ENCODE data around the gene PKIG.
"Not testable (repeated sequence)": the region's sequence is repeated elsewhere in the genome, so short reads cannot be mapped to it uniquely, and the experiment has no call there.

Gene PKIG

DNA sequence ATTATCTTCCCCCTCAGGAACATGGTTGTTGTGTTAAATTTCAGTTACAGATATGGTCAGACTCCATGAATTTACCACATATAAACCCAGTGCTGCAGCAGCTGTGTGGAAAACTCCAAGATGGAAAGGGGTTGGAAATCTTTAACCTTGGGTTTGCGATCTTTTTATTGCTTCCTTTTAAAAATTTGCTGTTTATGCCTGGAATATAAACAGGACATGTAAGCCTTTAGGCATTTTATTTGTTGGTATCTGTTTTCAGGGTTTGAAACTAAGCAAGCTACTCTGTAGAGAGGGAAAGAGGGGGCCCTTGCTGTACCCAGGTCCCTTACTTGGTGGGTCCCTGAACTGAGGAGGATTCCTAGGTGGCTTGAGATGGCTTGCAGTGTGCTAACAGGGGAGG, 778 bp downstream of the PKIG start:
- CTCF ChIA-PET, result interaction anchor here (1.0 to 1.5 kb wide), 5 partner anchors 10 to 199 kb away, joined by 3 to 5 read pairs (median 4); no protein-coding TSS in a partner anchor
- DNase-seq (ENCODE audit: low read depth, low spot score), result no peak
- POLR2A ChIA-PET, result interaction anchor here (1.4 kb wide), 1 partner anchor 10 kb away, joined by 7 read pairs; no protein-coding TSS in a partner anchor
- TF ChIP-seq, protein P1, sequence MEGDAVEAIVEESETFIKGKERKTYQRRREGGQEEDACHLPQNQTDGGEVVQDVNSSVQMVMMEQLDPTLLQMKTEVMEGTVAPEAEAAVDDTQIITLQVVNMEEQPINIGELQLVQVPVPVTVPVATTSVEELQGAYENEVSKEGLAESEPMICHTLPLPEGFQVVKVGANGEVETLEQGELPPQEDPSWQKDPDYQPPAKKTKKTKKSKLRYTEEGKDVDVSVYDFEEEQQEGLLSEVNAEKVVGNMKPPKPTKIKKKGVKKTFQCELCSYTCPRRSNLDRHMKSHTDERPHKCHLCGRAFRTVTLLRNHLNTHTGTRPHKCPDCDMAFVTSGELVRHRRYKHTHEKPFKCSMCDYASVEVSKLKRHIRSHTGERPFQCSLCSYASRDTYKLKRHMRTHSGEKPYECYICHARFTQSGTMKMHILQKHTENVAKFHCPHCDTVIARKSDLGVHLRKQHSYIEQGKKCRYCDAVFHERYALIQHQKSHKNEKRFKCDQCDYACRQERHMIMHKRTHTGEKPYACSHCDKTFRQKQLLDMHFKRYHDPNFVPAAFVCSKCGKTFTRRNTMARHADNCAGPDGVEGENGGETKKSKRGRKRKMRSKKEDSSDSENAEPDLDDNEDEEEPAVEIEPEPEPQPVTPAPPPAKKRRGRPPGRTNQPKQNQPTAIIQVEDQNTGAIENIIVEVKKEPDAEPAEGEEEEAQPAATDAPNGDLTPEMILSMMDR (IDR thresholded peaks at IDR 0.05; ENCODE audit: insufficient read depth, low read length, missing control alignments), result no peak
- H3K4me3 ChIP-seq (ENCODE audit: low read depth, low read length), result peak overlapping the region; percentile 60

DNA sequence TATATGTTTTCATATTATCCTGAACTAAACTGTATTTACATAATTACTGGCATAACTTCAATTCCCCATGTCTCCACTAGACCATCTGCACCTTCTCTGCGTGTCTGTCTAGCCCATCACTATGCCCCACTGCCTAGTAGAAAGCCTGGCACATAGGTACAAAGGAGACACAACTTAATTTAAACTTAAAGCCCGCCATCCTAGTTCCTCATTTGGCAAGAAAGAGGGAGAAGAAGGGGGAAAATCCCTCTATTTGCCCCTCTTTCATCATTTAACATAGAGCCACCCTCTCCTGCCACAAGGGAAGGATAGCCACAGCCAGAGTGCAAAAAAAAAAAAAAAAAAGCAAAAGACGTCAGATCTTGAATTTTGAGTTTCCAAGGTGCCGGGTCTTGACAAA, 1.8 kb downstream of the PKIG start:
- TF ChIP-seq, protein P1 (IDR thresholded peaks at IDR 0.05; ENCODE audit: insufficient read depth, low read length, missing control alignments), result no peak
- CTCF ChIA-PET, result no interaction called here
- DNase-seq (ENCODE audit: low read depth, low spot score), result no peak
- peak overlapping the region; percentile 2; the same call in 1 of the 2 replicates for H3K4me3 ChIP-seq (ENCODE audit: low read depth, low read length)
- POLR2A ChIA-PET, result no interaction called here

DNA sequence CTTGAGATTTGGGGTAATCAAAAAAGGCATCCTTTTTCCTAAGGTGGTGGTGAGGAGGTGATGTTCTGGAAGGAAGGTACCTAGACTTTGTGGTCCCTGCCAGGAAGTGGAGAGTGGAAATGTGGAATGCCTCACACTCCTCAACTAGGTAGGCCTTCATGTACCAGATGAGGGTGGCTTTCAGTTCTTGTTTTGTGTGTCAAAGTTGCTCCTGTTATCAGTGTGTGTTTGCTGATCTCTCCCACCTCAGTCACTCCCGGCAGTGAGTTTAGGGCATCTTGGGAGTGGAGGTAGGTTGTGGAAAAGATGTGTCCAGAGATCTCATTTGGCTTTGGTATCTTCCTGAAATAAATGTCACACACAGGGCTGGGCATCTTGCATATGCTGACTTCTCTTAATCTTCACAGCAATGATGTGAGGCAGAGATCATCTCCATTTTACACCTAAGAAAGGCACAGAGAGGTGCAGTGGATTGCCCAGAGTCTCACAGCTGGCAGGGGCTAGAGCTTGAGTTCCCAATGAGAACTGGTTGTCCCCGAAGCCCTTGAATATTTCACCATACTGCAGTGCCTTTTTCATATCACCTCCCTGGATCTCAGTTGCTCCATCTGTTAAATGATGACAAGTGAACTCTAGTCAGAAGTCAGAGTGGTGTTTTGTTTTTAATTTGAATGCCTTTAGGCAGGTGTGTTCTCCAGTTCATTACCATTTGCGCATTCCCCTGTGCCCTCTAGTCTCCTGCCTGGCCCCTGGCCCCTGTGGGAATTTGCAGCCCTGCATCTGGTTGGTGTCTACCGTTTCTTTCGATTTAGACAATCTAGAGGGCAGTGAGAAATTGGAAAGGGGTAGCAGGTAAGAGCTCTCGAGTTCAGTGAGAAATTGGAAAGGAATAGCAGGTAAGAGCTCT, 2.9 kb downstream of the PKIG start:
- H3K4me3 ChIP-seq (ENCODE audit: low read depth, low read length), result no peak overlapping the region
- no peak for DNase-seq (ENCODE audit: low read depth, low spot score)
- CTCF ChIA-PET, result interaction anchor here (0.8 kb wide), 1 partner anchor 42 kb away, joined by 3 read pairs; no protein-coding TSS in a partner anchor
- TF ChIP-seq, protein P1 (IDR thresholded peaks at IDR 0.05; ENCODE audit: insufficient read depth, low read length, missing control alignments), result no peak
- POLR2A ChIA-PET, result no interaction called here

DNA sequence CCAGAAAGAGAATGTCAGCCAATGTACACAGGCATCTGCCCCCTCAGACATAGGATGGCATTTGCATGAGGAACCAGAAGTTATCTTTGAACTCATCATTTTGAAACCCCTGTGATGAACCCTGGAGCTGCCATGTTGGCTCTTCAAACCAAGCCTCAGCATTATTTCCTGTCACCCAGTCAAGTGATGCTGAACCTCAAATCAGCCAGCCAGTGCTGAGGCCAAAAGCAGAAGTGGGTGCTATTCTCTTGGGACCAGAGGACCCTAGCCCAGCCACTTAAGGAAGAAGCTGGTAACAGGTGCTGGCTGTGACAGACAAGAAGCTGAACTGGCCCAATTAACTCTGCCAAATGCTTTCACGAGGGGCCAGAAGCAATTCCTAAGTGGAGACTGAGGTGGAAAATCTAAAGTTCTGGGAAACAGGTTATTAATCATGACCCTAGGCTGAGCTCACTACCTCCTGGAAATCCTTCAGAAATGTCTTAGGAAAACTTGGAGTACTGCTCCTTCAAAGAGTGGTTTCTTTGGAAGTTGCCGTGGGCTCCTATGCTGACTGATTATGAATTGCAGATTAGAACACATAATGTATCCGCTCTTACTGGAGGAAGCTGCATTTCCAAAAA, 4.0 kb downstream of the PKIG start:
- TF ChIP-seq, protein P1 (IDR thresholded peaks at IDR 0.05; ENCODE audit: insufficient read depth, low read length, missing control alignments), result no peak
- no peak overlapping the region for H3K4me3 ChIP-seq (ENCODE audit: low read depth, low read length)
- ChIA-PET CTCF (interaction anchor here (0.8 to 1.9 kb wide), 3 partner anchors 9 to 43 kb away, joined by 3 to 7 read pairs (median 4); no protein-coding TSS in a partner anchor), POLR2A (interaction anchor here (0.6 kb wide), 1 partner anchor 63 kb away, joined by 3 read pairs; no protein-coding TSS in a partner anchor)
- DNase-seq (ENCODE audit: low read depth, low spot score), result no peak

DNA sequence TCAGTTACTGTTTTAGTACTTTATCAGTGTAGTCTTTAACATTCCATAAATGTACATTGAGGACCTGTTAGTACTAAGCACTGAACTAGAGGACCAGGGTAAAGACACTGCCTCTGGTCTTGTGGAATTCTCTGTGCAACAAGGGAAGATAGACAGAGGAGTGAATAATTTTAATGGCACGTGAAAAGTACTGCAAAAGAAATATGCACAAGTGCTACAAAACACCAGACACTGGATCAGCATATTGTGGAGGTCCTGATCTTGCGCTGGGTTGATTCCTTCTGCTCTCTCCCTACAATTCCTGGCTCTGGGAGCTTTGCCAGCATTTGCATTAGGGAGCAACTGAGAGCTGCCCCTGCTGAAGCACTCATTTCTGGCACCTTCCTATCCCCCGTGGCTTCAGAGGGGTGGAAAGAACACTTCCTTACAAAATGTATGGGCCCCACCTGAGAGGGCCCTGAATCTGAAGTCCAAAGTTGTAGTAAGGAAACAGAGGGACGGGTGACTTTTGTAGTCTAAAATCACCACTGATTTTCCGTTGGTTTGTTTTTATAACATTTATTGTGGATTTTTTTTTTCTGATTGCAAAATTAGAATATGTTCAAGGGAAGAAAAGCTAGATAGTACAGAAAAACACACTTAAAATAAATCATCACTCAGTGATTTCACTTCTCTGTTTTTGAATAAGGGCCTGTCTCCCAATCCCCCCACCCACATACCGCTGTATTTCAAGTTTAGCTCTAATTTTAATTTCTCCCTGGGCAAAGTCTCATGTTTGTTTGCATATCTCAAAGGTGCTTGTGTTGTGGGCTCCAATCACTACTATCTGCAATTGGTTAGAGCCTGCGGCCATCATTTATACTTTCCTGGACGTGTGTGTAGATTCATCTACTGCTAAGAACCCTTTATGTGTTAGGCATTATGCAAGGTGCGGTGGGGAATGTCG, 4.9 kb downstream of the PKIG start:
- ChIA-PET POLR2A (no interaction called here), CTCF (interaction anchor here (0.9 to 1.9 kb wide), 4 partner anchors 9 to 52 kb away, joined by 3 to 7 read pairs (median 4); no protein-coding TSS in a partner anchor)
- TF ChIP-seq, protein P1 (IDR thresholded peaks at IDR 0.05; ENCODE audit: insufficient read depth, low read length, missing control alignments), result no peak
- no peak for DNase-seq (ENCODE audit: low read depth, low spot score)
- no peak overlapping the region for H3K4me3 ChIP-seq (ENCODE audit: low read depth, low read length)

DNA sequence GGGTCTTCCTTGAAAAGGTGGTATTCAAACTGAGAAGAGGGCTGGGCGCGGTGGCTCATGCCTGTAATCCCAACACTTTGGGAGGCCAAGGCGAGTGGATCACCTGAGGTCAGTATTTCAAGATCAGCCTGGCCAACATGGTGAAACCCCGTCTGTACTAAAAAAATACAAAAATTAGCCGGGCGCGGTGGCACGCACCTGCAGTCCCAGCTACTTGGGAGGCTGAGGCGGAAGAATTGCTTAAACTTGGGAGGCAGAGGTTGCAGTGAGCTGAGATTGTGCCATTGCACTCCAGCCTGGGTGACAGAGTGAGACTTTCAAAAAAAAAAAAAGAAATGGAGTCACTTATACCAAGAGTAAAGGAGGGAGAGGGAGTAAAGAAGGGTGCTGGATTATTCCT, 5.9 kb downstream of the PKIG start:
- H3K4me3 ChIP-seq (ENCODE audit: low read depth, low read length); POLR2A ChIA-PET; DNase-seq (ENCODE audit: low read depth, low spot score): not testable (repeated sequence)
- CTCF ChIA-PET, result interaction anchor here (0.9 to 1.3 kb wide), 2 partner anchors 13 to 22 kb away, joined by 4 to 5 read pairs; no protein-coding TSS in a partner anchor

All from AG04449 (cell line).